Stomach smooth muscle (tissue), 2 donors: ENCODE results near the gene NTRK3.
"Not testable (repeated sequence)": the region's sequence is repeated elsewhere in the genome, so short reads cannot be mapped to it uniquely, and the experiment has no call there.

Source experiments
- H3K27ac ChIP-seq: one replicate; pipeline ENCODE4 v1.7.0; 2013; ENCODE audit warnings: mild to moderate bottlenecking, low read length, inconsistent platforms
- H3K27me3 ChIP-seq, 2 donors: one replicate each; pipeline ENCODE4 v1.7.0; 2013; ENCODE audit warnings: low read length in 2 of 2; ENCODE audit not compliant: insufficient read depth in 2 of 2, control insufficient read depth in 1 of 2
- H3K36me3 ChIP-seq, 2 donors: one replicate each; pipeline ENCODE4 v1.7.0; 2013; ENCODE audit warnings: low read length in 2 of 2; ENCODE audit not compliant: control insufficient read depth in 2 of 2, insufficient read depth in 2 of 2
- H3K4me1 ChIP-seq: one replicate; pipeline ENCODE4 v1.7.0; 2013; ENCODE audit warnings: low read length; ENCODE audit not compliant: control insufficient read depth, insufficient read depth
- H3K4me3 ChIP-seq, 2 donors: one replicate each; pipeline ENCODE4 v1.7.0; 2013; ENCODE audit warnings: low read length in 2 of 2
- H3K9ac ChIP-seq, 2 donors: one replicate each; pipeline ENCODE4 v1.7.0; 2013; ENCODE audit warnings: low read length in 2 of 2, mild to moderate bottlenecking in 1 of 2
- H3K9me3 ChIP-seq, 2 donors: one replicate each; pipeline ENCODE4 v1.7.0; 2013; ENCODE audit warnings: low read length in 2 of 2; ENCODE audit not compliant: control insufficient read depth in 2 of 2
- donor health status: healthy.
- donor health status: Pancreatic carcinoma.

Gene NTRK3

GRCh38 chr15:87843312-87843711, 413.2 kb downstream of the NTRK3 start:
- Histone ChIP-seq H3K4me1 (no peaks in the 10 kb centered on the region), H3K9me3 (peaks cover 0 to 6% of the 10 kb centered on the region in 2 donors), H3K27ac (no peak overlapping the region), H3K36me3 (no peaks in the 10 kb centered on the region), H3K9ac (no peak overlapping the region), H3K27me3 (no peaks in the 10 kb centered on the region), H3K4me3 (no peak overlapping the region)

DNA sequence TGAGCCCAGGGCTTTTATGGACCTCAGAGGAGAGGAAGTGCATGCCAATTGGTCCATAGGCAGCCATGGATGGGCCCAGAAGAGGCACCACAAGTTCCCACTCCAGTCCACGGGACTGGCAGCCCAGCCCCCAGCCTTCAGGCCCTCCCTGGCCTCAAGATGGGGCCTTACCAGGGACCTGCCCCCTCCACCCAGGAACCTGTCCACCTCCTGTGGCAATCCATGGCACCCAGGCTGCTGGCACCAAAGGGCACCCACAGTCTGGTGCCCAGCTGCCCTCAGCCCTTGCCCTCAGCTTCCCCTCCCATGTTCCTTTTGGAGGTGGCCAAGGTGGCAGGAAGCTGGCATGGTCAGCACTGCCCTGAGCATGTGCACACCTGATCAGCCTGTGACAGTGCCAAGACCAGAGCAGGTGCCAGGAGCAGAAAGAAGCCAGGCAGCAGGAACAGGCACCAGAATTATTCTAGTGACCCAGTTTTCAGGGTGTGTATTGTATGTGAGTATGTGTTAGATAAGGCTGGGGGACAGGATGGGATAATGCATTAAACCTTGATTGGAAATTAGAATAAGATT, 415.0 kb downstream of the NTRK3 start:
- Histone ChIP-seq H3K9me3 (peaks cover 0 to 6% of the 10 kb centered on the region in 2 donors), H3K9ac (no peak overlapping the region), H3K27ac (no peak overlapping the region), H3K4me3 (no peak overlapping the region), H3K36me3 (no peaks in the 10 kb centered on the region), H3K4me1 (no peaks in the 10 kb centered on the region), H3K27me3 (no peaks in the 10 kb centered on the region)

GRCh38 chr15:87835830-87836229, 420.7 kb downstream of the NTRK3 start:
- not testable (repeated sequence) for H3K27ac ChIP-seq, H3K4me3 ChIP-seq, H3K9ac ChIP-seq, H3K27me3 ChIP-seq, H3K9me3 ChIP-seq, H3K4me1 ChIP-seq, H3K36me3 ChIP-seq

GRCh38 chr15:87833333-87833732, 423.2 kb downstream of the NTRK3 start:
- H3K27me3 ChIP-seq, H3K27ac ChIP-seq, H3K4me1 ChIP-seq, H3K9ac ChIP-seq, H3K9me3 ChIP-seq, H3K36me3 ChIP-seq, H3K4me3 ChIP-seq: not testable (repeated sequence)

DNA sequence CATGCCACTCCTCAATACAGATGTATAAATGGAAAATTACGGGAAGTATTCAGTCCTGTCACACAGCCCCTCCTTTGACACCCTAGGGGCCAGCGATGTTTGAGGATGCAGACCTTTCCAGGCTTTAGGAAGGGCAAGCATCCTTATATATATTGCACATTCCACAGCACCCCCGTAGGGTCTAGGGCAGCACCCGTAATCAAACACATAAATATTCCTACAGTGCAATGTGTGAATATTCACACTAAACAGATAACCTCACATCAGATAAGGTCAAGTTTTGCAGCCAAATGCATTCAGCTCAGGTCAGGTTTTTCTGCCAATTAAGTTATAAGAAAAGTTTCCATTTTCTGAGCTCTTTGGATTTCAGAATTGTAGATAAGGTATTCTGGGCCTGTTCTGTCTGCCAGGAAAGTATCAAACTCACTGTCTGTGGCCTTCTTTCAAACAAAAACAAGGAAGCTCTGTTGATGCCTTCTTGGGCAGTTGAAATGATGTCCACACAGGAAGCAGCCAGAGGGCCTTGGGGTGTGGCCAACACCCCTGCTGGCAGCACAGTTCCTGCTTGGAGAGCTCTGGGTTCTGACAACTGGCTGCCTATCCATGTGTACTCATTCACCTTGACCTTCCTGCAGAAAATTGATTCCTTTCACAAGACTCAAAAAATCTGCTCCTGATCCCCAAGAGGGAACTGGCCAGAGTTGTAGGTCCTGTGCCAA, 427.0 kb downstream of the NTRK3 start:
- Histone ChIP-seq H3K9me3 (peaks cover 2% of the 10 kb centered on the region in 2 donors), H3K27ac (no peak overlapping the region), H3K9ac (no peak overlapping the region)

DNA sequence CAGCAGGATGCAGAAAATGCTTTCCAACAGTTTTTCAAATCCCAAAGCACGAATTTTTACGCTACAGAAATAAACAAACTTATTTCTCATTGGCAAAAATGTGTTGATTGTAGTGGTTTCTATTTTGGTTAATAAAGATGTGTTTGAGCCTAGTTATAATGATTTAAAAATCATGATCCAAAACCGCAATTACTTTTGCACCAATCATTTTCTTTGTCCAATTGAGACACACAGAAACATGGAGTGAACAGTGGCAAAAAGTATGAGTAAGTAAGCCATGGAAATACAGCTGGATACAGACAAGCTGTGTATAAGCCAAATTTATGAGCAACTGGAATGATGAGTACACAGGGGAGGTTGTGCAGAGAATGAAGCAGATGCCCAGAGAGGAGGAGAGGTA, 427.9 kb downstream of the NTRK3 start:
- Histone ChIP-seq H3K36me3 (no peaks in the 10 kb centered on the region), H3K4me1 (no peaks in the 10 kb centered on the region), H3K9ac (no peak overlapping the region), H3K9me3 (peaks cover 2% of the 10 kb centered on the region in 2 donors), H3K27me3 (peaks cover 0 to 3% of the 10 kb centered on the region in 2 donors), H3K27ac (no peak overlapping the region), H3K4me3 (no peak overlapping the region)

More for the DNA sequence above, 427.0 kb downstream of the NTRK3 start:
- H3K27me3 ChIP-seq, result peaks cover 0 to 3% of the 10 kb centered on the region in 2 donors
- no peak overlapping the region for H3K4me3 ChIP-seq
- H3K4me1 ChIP-seq, result no peaks in the 10 kb centered on the region
- no peaks in the 10 kb centered on the region for H3K36me3 ChIP-seq

- H3K27me3 ChIP-seq, result peaks cover 0 to 3% of the 10 kb centered on the region in 2 donors
- peaks cover 2% of the 10 kb centered on the region in 2 donors for H3K9me3 ChIP-seq
- H3K4me1 ChIP-seq, result no peaks in the 10 kb centered on the region
- H3K27ac ChIP-seq, result no peak overlapping the region
- no peak overlapping the region for H3K9ac ChIP-seq
- no peak overlapping the region for H3K4me3 ChIP-seq
- no peaks in the 10 kb centered on the region for H3K36me3 ChIP-seq
These were observed 429.4 kb downstream of the NTRK3 start for GRCh38 chr15:87827131-87827530.

- peaks cover 0 to 3% of the 10 kb centered on the region in 2 donors for H3K27me3 ChIP-seq
- H3K4me1 ChIP-seq, result no peaks in the 10 kb centered on the region
- H3K27ac ChIP-seq, result no peak overlapping the region
- H3K9ac ChIP-seq, result no peak overlapping the region
- H3K4me3 ChIP-seq, result no peak overlapping the region
- no peaks in the 10 kb centered on the region for H3K36me3 ChIP-seq
- peaks cover 2% of the 10 kb centered on the region in 2 donors for H3K9me3 ChIP-seq
These were observed 430.3 kb downstream of the NTRK3 start for GRCh38 chr15:87826119-87826747.

GRCh38 chr15:87818756-87819155, 437.8 kb downstream of the NTRK3 start:
- Histone ChIP-seq H3K27me3 (no peaks in the 10 kb centered on the region), H3K4me3 (no peak overlapping the region), H3K4me1 (no peaks in the 10 kb centered on the region), H3K27ac (no peak overlapping the region), H3K9ac (no peak overlapping the region), H3K9me3 (no peaks in the 10 kb centered on the region), H3K36me3 (no peaks in the 10 kb centered on the region)

GRCh38 chr15:87817553-87817952, 439.0 kb downstream of the NTRK3 start:
- Histone ChIP-seq H3K4me3 (no peak overlapping the region), H3K9ac (no peak overlapping the region)

GRCh38 chr15:87816811-87817210, 439.7 kb downstream of the NTRK3 start:
- no peak overlapping the region for H3K9ac ChIP-seq
- no peak overlapping the region for H3K4me3 ChIP-seq
- H3K27me3 ChIP-seq, result no peaks in the 10 kb centered on the region
- H3K27ac ChIP-seq, result no peak overlapping the region
- H3K4me1 ChIP-seq, result no peaks in the 10 kb centered on the region
- H3K9me3 ChIP-seq, result no peaks in the 10 kb centered on the region
- no peaks in the 10 kb centered on the region for H3K36me3 ChIP-seq

More at GRCh38 chr15:87817553-87817952, 439.0 kb downstream of the NTRK3 start:
- no peaks in the 10 kb centered on the region for H3K9me3 ChIP-seq
- no peak overlapping the region for H3K27ac ChIP-seq
- no peaks in the 10 kb centered on the region for H3K4me1 ChIP-seq
- H3K27me3 ChIP-seq, result no peaks in the 10 kb centered on the region
- no peaks in the 10 kb centered on the region for H3K36me3 ChIP-seq
